HG03280 (cell line): Measurements from ENCODE around the gene SEH1L.
"Not testable (repeated sequence)": the region's sequence is repeated elsewhere in the genome, so short reads cannot be mapped to it uniquely, and the experiment has no call there.

Experiments used
- ATAC-seq: cut with Tn5 transposase; IDR thresholded peaks from one replicate; pipeline ENCODE4 v1.9.1; 2021; ENCODE audit warnings: mild to moderate bottlenecking, moderate library complexity; ENCODE audit not compliant: unreplicated experiment

SEH1L gene, protein sequence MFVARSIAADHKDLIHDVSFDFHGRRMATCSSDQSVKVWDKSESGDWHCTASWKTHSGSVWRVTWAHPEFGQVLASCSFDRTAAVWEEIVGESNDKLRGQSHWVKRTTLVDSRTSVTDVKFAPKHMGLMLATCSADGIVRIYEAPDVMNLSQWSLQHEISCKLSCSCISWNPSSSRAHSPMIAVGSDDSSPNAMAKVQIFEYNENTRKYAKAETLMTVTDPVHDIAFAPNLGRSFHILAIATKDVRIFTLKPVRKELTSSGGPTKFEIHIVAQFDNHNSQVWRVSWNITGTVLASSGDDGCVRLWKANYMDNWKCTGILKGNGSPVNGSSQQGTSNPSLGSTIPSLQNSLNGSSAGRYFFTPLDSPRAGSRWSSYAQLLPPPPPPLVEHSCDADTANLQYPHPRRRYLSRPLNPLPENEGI

GRCh38 chr18:12947285-12948049 lies at the start of gene SEH1L:
Gene SEH1L (plus strand): TSS chr18:12948011. CDS start chr18:12948122, 111 bp downstream.
- peak; percentile 81 for ATAC-seq

DNA sequence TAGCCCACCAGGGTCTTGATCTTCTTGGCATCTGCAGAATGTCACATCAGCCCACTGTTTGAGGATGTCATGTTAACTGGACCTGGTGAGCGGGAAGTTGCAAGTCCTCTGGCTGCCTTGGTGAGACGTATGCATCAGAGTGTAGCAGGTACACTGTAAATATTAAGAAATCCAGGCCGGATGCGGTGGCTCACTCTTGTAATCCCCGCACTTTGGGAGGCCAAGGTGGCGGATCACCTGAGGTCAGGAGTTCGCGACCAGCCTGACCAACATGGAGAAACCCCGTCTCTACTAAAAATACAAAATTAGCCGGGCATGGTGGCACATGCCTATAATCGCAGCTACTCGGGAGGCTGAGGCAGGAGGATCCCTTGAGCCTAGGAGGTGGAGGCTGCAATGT lies 46.6 kb upstream of the SEH1L start:
- ATAC-seq, result not testable (repeated sequence)

DNA sequence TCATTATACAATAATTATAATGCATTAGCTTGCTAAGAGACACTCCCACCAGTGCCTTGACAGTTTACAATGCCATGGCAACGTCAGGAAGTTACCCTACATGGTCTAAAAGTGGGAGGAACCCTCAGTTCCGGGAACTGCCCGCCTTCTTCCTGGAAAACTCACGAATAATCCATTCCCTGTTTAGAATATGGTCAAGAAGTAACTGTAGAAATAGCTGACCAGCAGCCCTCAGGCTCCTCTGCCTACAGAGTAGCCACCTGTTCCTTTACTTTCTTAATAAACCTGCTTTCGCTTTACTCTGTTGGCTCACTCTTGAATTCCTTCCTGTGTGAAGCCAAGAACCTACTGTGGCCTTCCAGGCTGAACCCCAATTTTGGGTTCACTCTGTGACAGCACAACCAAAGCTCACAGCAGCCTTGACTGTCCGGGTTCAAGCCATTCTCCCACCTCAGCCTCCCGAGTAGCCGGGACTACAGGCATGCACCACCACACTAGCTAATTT lies 43.7 kb upstream of the SEH1L start:
- ATAC-seq, result no peak

- ATAC-seq, result no peak
These were observed 41.7 kb upstream of the SEH1L start for GRCh38 chr18:12906119-12906518.

DNA sequence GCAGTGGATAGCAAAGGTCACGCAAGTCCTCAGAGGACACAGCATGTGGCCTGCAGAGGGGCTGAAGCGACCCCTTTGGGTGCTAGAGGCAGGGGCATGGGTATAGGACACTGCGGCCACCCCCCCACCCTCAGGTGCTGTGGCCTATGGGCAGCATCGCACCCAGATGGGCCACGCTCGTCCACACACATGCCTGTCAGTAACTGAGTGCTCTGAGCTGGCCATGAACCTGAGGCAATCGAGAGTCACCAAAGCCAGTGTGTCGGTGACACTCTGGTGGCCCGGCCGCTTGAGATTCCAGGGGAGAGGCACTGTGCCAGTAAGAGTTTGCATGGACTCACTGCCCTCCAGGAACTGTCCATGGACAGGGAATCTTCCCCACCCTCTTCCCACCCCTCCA lies 41.0 kb upstream of the SEH1L start:
- no peak for ATAC-seq

GRCh38 chr18:12907258-12907925 lies 40.4 kb upstream of the SEH1L start:
- no peak for ATAC-seq

- ATAC-seq, result no peak
These were observed 39.1 kb upstream of the SEH1L start for GRCh38 chr18:12908706-12909105.

- no peak for ATAC-seq
These were observed 36.5 kb upstream of the SEH1L start for GRCh38 chr18:12911025-12911928.

- no peak for ATAC-seq
These were observed 35.7 kb upstream of the SEH1L start for GRCh38 chr18:12911929-12912703.

- no peak for ATAC-seq
These were observed 26.6 kb upstream of the SEH1L start for GRCh38 chr18:12921178-12921577.

GRCh38 chr18:12922266-12922665 lies 25.5 kb upstream of the SEH1L start:
- no peak for ATAC-seq

GRCh38 chr18:12924616-12925015 lies 23.2 kb upstream of the SEH1L start:
- ATAC-seq, result no peak

DNA sequence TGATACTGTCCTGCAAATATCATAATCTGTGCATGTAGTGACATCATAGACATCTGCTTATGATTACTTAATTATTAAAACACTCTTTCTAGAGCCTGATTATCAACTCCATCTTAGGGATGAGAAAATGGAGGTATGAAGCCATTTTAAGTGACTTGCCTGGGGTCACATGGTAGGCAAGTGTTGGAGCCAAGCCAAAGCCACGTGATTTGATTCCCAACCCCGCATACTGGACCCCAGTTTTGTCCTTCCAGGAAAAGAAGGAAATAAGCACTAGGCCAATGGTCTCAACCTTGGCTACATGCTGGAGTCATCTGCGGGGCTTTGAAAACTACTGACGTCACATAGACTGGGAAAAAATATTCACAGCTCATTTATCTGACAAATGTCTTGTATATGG lies 19.6 kb upstream of the SEH1L start:
- ATAC-seq, result no peak

GRCh38 chr18:12928641-12929040 lies 19.2 kb upstream of the SEH1L start:
- no peak for ATAC-seq

- no peak for ATAC-seq
These were observed 18.2 kb upstream of the SEH1L start for GRCh38 chr18:12929477-12930083.

DNA sequence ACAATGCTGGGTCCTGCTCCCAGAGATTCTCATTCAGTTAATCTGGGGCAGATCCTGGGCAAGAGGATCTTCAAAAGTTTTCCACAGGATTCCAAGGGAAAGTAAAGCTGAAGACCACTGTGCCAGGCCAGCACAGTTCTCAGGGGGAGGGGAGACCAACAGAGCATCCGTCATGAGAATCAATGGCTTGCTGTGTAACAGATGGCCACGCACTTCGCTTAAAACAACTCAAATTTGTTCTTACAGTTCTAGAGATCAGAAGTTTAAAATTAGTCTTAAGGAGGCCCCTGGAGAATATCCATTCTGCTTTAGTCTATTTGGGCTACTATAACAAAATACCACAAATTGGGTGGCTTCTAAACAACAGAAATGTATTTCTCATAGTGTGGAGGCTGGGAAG lies 17.4 kb upstream of the SEH1L start:
- no peak for ATAC-seq

GRCh38 chr18:12930908-12931307 lies 16.9 kb upstream of the SEH1L start:
- ATAC-seq, result no peak

DNA sequence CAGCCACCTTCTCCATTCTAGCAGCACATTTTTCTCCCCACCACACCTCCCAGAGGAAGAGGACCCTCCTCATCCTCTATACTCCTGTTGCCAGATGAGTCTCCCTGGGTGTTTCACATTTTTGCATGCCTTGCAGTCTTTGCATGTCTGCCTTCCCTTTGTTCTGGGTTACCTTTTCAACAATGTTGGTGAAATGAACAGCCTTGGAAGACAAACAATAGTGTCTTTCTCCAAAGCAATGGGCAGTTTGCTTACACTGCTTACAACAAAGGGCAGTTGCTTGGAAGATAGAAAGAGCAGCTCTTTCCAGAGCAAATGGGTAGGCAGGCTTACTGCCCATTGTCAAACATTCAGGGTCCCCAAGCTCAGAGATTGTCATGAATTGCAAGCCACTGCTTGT lies 14.5 kb upstream of the SEH1L start:
- ATAC-seq, result no peak

DNA sequence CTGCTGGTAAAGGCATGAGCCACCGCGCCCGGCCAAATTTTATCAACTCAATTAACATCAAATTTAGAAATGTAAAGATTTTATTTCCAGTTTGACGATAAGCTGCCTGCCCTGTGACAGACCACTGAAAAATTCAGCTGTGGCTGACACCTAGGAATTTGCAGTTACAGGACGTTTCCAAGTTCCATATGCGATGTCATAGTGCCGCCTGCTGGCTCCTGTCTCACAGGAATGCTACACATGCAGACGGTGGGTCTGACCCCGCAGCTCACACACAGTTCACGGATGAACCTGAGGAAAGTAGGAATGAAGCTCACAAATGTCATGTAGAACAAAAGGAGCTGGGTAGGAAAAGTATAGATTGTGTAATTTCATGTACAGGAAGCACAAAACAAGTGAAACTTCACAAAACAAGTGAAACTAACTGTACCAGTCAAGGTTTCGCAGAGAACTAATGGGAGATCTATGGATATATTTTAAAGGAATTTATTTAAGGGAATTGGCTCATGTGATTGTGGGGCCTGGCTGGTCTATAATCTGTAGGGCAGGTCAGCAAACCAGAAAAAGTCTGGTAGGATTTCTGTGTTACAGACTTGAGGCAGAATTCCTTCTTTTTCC lies 13.2 kb upstream of the SEH1L start:
- no peak for ATAC-seq
